Inflammatory macrophage treated with lipopolysaccharide for 1 hour (primary cell): ENCODE measurements around the gene KIAA0930.
A peak's percentile ranks its signal among the peaks of the same experiment; 100 is the strongest.
"Not testable (repeated sequence)": the region's sequence is repeated elsewhere in the genome, so short reads cannot be mapped to it uniquely, and the experiment has no call there.

Source experiments
- DNase-seq, 2 donors: peaks; one replicate each; pipeline ENCODE4 v3.0.0-alpha.2; 2020 to 2022

KIAA0930 gene

DNA sequence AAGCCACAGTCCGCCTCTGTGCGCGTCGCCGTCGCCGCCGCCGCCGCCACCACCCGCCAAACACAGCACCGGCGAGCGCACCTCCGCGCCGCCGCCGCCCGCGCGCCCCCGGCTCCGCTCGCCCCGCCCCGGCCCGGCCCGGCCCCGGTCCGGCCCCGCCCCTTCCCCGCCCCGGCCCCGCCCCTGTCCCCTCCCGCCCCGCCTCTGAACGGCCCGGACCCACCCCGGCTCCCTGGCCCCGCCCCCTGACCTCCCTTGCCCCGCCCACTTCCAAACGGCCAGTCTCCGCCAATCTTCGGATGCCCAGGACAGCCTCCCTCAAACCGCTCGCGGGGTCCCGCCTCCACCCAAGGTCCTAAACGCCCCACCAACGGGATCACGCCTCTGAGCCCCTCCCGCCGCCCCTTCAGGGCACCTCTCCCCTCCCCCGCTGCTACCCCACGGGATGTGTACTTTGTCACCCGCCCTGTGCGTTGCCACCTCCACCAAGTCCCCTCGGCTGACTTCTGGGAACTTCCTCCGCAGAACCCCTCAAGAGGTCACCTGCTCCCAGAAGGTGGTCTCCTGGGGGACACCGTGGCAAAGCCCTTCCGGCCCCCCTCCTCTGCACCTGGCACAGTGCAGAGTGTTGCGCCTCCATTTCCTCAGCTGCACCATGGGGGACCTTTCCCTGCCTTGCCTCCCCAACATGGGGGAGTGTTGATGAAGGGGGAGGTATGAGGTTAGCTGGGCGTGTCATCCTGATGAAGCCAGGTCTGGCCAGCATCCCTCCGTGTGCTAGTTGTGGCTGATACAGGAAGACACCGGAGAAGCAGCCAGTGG lies at the start of gene KIAA0930:
KIAA0930 (minus strand) TSS at position 85 of the 822 bp plus-strand sequence. CDS start 191 bp downstream, outside the sequence.
- peak; percentile 60 to 81 for DNase-seq

DNA sequence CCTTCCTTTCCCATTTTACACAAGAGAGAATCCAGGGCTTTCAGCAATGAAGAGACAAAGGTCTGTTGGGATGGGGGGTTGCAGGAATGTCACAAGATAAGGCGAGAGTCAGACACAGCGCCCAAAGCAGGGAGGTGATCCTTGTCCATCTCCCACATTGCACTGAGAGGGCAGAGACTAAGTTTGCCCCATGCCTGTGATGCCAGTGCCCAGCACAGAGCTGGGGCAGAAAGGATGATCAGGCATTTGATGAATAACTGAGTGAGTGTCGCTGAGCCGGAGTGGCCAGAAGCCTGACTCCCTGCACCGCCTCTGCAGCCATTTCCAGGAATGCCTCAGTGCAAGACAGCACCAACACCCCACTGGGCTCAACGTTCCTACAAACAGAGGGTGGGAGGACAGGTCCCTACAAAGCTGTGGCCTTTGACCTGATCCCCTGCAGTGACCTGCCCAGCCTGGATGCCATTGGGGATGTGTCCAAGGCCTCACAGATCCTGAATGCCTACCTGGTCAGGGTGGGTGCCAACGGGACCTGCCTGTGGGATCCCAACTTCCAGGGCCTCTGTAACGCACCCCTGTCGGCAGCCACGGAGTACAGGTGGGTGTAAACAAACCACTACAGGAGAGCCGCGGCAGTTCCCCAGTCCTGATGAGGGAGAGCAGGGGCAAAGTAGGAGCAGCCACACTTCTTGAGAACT lies 46.3 kb upstream of the KIAA0930 start:
- no peak for DNase-seq

DNA sequence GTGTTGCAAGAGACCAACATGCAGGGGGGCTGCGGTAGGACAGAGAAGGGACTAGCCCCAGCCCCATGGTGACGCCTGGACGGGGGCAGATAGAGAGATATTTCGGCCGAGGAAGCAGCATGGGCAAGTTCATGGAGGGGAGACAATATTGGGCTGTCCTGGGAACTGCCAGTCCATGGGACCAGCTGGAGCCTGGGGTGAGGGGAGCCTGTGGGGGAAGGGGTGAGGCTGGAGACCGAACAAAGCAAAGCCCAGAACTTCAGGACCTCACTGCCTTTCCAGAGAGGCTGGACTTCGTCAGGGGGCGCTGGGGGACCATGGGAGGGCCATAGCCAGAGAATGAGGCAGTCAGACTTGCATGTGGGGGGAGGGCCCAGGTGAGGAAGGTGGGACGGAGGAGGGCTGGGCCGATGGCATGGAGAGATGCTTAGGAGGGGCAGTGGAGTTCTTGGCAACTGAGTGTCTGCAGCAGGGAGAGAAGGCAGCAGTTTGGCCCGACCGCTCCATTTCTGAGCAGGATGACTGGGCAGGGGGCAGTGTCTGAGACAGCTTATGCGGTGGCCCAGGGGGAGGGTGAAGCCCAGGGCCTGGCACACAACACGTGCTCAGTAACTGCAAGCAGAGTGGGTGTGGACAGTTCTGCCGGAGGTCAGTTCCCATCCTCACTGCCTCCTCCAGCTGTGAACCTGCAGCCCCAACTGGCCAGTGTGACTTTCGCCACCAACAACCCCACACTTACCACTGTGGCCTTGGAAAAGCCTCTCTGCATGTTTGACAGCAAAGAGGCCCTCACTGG lies 44.8 kb upstream of the KIAA0930 start:
- DNase-seq = no peak

DNA sequence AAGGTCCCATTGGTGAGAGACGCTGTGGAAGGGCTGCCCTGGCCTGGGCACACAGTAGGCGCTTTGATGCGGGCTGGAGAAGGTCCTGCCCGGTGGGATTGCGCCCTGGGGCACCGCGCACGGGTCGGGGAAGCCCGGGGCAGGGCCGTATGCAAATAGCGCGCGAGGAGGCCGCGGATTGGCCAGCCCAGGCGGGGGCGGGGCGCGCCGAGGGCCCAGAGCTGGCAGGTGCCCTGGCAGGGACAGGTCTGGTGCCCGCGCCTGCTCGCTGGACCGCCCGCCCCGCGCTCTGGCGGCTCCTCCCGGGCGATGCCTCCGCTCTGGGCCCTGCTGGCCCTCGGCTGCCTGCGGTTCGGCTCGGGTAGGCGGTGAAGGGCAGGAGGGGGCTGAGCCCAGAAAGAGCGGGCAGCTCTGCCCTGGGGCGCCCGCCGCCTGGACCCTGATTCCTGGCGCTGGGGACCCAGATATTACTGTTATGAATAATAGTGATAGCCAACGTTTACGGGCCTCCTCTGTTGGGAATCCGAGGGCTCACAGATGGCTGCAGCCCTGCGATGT lies 44.1 kb upstream of the KIAA0930 start, which contains the start of gene UPK3A:
UPK3A (plus strand) TSS at position 245 of the 558 bp plus-strand sequence; CDS start at position 310, 65 bp downstream.
- no peak for DNase-seq

DNA sequence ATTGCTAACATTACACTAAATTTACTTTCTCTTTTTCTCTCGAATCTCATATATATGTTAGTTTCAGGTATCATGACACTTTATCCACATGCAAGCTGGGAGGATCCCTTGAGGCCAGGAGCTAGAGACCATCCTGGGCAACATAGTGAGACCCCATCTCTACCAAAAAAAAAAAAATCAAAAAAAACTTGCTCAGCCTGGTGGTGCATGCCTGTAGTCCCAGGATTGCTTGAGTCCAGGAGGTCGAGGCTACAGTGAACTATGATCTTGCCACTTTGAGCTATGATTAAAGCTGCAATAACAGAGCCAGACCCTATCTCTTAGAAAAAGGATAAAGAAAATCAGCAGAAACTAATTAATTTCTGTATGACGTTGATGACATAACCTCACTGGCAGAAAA lies 40.3 kb upstream of the KIAA0930 start:
- DNase-seq = no peak

DNA sequence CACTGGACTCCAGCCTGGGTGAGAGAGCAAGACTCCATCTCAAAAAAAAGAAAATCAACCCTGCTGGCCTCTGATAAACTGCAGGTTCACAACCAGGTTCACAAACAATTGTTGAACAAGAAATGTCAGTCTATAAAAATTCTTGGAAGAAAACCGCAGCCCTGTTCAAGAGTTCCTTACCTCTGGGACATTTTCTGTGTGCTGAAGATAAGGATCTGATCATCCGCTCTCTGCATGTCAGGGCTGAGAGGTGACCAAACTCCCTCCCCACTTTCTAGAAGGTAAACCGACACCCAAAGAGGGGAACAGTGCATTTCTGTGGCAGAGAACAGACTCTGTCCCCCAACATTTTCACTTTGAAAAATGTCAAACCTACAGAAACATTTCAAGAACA lies 39.9 kb upstream of the KIAA0930 start:
- DNase-seq = no peak

DNA sequence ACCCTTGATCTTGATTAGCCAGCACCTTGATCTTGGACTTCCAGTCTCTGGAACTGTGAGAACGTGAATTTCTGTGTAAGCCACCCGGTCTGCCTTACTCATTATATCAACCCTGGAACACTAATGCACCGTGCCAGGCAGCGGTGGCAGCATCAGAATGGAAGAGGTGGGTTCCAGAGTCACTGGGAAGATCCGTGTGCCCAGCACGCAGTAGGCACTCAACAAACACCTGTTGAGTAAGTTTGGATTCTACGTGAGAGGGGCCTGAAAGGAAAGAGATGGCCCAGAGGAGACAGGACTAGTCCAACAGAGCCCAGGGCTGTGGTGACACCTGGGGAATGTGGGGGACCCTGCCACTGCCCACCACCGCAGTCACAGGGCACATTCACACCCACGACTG lies 37.4 kb upstream of the KIAA0930 start:
- no peak for DNase-seq

DNA sequence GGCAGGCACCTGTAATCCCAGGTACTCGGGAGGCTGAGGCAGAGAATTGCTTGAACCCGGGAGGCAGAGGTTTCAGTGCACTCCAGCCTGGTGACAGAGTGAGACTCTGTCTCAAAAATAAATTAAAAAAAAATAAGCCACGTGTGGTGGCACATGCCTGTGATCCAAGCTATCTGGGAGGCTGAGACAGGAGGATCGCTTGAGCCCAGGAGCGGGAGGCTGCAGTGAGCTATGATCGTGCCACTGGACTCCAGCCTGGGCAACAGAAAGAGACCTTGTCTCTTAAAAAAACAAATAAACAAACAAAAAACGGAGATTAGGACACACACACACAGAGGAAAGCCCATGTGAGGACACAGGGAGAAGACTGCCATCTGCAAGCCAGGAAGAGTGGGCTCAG lies 37.0 kb upstream of the KIAA0930 start:
- not testable (repeated sequence) for DNase-seq

DNA sequence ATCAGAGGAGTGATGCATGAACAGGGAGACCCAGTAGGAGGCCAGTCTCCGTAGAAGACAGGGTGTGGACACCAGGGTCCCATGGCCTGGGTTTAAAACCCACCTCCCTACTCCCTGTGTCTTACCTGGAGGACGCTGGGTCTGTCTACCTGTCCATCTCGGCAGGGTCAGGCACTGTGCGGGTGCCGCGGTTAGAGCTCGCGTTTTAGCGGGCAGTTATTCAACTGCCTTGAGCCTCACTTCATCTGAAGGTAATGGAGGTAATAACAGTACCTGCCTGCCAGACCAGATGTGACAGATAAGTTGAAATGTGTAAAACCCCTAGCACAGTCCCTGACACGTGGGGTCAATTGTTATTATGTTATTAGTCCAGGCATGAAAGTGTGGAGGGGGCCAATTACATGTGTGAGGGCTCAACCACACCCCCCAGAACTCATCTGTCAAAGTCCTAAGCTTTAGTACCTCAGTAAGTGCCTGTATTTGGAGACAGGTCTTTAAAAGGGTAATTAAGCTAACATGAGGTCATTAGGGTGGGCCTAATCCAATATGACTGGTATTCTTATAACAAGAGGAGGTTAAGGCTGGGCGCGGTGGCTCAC lies 35.9 kb upstream of the KIAA0930 start:
- no peak for DNase-seq

DNA sequence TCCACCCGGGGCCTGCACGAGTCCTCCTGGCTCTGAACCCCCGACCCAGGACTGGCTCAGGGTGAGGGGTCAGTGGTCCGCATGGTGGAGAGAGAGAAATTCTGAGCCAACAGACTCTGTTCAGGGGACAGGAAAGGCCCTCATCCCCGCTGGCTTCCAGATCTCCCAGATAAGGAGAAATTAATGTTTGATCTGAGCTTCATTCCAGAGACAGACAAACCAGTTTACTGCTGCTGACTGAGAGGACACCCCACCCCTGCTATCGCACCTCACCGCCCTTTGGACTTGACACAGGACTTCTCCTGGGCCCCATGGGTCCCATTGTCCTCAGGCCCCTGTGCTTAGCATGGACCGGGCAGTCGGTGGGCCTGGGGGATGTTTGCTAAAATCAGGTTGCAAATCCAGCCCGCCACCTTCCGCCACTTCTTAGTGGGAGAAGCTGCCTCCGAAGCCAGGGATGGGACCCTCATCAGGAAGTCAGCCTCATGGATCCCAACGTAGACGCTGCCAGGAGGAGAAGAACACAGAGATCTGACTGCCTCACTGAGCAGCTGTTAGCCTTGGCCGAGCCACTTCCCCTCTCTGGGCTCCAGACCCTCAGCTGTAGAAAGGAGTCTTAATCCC lies 32.9 kb upstream of the KIAA0930 start:
- no peak for DNase-seq

DNA sequence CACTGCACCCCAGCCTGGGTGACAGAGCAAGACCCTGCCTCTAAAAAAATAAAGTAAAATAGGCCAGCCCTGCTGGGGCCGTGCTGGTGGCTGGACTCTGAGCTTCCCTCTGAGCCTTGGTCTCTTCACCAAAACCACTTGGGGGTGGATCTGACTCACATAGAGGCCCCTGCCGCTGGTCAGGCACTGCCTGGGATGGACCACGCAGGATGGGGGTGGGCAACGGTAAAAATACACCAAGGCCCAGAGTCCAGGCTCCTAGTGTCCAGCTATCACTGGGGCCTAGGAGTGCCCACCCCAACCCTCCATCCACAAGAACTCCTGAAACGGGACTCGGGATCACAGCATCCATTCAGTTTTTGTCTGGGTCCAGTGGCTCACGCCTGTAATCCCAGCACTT lies 31.8 kb upstream of the KIAA0930 start:
- no peak for DNase-seq

DNA sequence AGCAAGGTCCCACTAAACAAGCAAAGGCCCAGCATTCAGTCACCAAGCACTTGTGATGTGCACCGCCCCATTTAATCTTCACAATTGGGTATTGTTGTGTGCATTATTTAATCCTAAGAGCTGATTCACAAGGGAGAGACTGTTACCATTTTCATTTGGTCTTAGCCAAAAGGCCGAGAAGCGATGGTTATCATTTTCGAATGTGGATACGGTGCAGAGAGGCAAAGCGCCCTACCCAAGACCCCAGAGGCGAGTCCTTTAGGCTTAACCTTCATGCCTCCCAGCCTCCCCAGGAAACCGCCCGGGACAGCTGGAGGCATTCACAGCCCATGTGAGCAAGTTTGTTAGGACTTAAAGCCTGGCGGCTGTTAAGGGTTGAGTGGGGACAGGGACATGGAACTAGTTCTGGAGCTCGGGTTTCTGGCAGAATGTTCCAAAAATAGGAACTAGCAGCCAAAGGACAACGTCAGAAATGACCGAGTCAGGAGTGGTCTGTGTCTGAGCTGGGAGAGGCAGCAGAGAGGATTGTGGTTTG lies 31.0 kb upstream of the KIAA0930 start:
- DNase-seq = peak; percentile 38 to 48

DNA sequence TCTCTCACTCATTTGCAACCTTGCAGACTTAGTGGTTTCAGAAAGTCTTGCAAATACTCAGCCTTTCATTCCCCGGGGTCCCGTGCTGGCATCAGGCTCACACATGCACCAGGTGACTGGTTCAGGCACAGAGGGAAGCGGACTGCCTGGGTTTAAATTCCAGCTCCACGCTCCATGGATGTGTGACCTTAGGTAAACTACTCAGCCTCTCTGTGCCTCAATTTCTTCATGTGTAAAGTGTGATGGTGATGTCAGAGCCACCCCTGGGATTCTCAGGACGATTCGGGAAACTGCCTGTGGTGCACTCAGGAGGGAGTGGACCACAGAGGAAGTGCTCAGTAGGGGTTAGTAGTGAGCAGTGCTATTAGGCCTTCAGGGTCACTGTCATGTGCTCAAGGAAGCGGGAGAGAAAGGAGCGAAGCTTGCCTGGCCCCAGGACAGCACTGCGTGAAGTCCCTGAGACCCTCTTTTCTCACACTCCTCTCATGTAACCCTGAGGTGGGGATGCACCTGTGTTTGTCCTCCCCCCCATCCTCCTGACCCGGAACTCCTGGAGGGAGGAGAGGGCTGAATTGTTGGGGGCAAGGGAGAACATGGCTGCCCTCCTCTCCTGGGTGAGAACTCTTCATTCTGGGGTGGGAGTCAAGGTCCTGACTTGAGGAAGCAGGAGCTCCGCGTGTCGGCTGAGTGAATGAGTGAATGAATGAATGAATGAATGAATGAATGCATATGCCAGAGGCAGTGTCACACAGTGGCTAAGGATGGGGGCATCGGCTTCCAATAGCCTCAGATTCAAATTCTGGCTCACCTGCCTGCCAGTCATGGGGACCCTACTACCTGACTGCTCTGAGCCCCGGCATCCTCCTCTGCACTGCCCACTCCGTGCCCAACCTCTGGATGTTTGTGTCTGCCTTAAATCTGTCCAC lies 29.7 kb upstream of the KIAA0930 start:
- DNase-seq = peak; percentile 33 to 60

DNA sequence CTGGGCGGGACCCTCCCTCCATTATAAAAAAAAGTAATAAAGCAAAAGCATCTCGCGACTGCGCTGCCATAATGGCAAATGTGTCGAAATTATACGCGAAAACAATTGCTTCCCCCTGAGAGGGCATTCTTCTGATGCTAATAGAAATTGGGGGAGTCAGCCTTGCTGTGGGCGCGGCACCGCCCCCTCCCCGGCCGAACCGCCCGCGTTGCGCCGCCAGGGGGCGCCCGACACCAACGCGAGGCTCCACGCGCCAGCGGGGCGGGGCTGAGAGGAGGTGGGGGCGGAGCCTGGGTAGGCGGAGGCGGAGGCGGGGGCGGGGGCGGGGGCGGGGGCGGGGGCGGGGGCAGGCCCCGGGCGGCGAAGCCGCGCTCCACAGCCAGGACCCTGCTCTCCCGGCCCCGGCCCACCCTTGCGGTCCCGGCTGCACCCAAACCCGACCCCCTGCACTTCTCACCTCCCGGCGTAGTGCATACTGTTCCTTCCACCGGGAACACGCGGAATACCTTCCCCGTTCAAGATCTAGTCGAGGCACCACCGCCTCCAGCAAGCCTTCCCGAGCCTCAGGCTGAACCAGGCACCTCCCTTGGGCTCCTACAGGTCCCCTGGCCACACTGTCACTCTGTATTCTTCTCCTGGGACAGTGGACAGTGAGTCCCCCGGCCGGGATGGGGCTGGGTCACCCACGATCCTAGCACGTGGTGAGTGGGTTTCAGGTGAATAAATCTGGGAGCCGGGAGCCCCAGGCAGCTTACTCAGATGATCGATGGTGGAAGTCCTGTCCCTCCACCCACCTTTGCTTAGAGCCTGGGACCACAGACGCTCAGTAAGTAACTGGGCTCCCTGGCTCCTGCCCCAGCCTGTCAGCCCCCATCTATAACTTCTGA lies 28.5 kb upstream of the KIAA0930 start:
- peak; percentile 38 to 85 for DNase-seq

DNA sequence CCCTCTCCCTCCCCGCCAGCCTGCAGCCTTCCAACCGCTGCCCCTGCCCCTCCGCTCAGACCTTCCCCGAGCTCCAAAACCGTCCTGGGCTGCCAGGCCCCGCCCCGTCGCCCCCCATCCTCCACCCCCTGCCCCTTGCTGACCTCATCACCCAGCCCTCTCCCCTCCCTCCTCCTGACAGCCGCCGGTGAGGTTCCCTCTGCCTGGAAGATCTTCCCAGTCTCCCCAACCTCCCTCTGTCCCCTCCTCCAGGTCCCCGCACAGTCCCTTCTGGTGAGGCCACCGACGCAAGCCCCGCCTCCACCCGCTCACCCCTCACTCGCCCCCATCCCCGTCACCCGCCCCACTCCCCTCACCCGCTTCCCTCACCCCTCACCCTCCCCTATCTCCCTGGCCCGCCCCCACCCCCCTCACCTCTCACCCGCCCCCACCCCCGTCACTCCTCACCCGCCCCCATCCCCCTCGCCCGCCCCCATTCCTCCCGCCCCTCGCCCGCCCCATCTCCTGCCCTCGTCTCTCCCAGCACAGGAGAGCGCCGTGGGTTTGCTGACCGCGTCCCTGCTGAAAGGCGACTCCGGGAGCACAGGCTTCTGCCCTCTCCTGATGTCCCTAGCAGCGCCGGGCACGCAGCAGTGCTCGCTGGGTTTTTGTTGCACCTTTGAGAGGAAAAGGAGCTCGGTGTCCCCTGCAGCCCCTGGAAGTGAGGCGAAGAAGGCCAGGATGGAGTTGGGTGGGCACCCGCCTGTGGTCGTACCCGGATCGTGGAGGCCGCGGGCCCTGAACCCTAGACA lies 27.7 kb upstream of the KIAA0930 start:
- DNase-seq = peak in 1 of 2 donors; percentile 29

DNA sequence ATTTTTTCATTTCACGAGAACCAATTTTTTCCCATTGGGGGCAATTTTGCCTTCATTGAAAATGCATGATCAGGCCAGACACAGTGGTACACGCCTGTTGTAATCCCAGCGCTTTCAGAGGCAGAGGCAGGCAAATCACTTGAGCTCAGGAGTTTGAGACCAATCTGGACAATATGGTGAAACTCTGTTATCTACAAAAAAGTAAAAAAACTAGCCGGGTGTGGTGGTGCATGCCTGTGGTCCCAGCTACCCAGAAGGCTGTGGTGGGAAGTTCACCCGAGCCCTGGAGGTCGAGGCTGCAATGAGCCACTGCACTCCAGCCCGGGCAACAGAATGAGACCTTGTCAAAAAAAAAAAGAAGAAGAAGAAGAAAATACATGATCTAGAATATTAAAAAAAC lies 24.8 kb upstream of the KIAA0930 start:
- DNase-seq = no peak

DNA sequence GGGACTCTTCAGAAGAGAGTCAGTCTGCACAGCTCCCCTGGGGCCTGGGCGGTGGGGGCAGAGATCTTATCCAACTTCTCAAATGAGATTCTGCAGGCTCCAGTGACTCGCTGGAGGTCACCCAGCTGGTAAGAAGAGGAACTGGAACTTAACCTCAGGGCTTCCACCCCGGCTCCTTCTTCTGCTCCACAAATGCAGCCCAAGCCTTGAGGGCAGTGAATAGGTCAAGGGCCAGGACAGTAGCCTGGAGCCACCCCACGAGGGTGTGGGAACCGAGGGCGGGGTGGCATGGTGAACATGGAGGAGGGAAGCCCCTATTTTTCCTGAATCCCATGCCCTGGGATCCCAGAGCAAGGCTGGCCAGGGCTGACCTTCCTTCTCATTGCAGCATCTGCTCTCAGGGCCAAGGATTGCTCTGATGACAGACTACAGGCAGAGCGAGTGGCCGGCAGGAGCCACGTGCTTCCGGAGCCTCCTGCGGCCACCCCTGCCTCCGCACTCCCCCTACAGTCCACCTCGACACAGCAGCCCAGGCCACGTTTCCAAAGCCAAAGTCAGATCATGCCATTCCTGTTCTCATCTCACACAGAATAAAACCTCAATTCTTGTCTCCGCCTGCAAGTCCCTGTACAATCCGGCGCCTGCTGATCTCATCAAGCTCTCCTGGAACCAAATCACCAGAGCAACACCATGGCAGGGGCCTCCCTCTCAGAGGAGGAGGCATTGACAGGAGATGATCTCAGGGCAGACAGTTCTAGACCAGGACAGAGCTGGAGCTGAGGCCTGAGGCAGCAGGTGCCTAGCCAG lies 23.0 kb upstream of the KIAA0930 start:
- DNase-seq = peak; percentile 64 to 66
